Measurements from ENCODE around the gene SIX3.
A peak's percentile ranks its signal among the peaks of the same experiment; 100 is the strongest.

Gene SIX3

GRCh38 chr2:44948565-44949328, 7.2 kb downstream of the SIX3 start:
- H3K4me3 ChIP-seq (ENCODE audit: low read length), result no peak overlapping the region
- DNase-seq (ENCODE audit: low read depth), result no peak
- TF ChIP-seq CTCF (IDR thresholded peaks at IDR 0.05; ENCODE audit: insufficient read depth, low read depth, low read length, missing control alignments), result no peak

- no peak overlapping the region for H3K4me3 ChIP-seq (ENCODE audit: low read length)
- no peak for TF ChIP-seq CTCF (IDR thresholded peaks at IDR 0.05; ENCODE audit: insufficient read depth, low read depth, low read length, missing control alignments)
- DNase-seq (ENCODE audit: low read depth), result peak; percentile 45
Observed at GRCh38 chr2:44949329-44950151, 8.0 kb downstream of the SIX3 start.

DNA sequence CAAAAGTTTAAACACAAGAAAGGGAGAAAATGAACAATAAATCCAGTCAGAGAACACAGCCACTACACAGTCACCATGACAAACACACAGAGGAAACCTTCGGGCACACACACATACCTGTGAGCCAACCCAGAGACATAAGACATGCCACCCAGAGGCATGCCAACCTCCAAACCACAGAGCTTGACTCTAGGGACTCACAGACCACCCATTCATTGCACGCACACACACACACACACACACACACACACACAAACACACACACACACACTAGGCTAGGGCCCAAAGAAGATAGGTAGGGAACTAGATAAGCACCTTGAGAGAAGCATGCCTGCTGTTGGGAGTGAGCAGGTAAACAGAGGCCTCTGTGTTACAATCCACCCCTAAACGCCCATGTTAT, 9.1 kb downstream of the SIX3 start:
- DNase-seq (ENCODE audit: low read depth), result no peak
- TF ChIP-seq CTCF (IDR thresholded peaks at IDR 0.05; ENCODE audit: insufficient read depth, low read depth, low read length, missing control alignments), result no peak
- H3K4me3 ChIP-seq (ENCODE audit: low read length), result no peak overlapping the region

GRCh38 chr2:44951124-44951523, 9.6 kb downstream of the SIX3 start:
- no peak for TF ChIP-seq CTCF (IDR thresholded peaks at IDR 0.05; ENCODE audit: insufficient read depth, low read depth, low read length, missing control alignments)
- DNase-seq (ENCODE audit: low read depth), result no peak

GRCh38 chr2:44951714-44952113, 10.2 kb downstream of the SIX3 start:
- no peak for DNase-seq (ENCODE audit: low read depth)
- H3K4me3 ChIP-seq (ENCODE audit: low read length), result no peak overlapping the region
- no peak for TF ChIP-seq CTCF (IDR thresholded peaks at IDR 0.05; ENCODE audit: insufficient read depth, low read depth, low read length, missing control alignments)

More at GRCh38 chr2:44951124-44951523, 9.6 kb downstream of the SIX3 start:
- H3K4me3 ChIP-seq (ENCODE audit: low read length), result no peak overlapping the region

GRCh38 chr2:44952143-44952805, 10.8 kb downstream of the SIX3 start:
- DNase-seq (ENCODE audit: low read depth), result peak; percentile 62
- H3K4me3 ChIP-seq (ENCODE audit: low read length), result peak overlapping the region; percentile 38
- peak; percentile 60 for TF ChIP-seq CTCF (IDR thresholded peaks at IDR 0.05; ENCODE audit: insufficient read depth, low read depth, low read length, missing control alignments)

Measured in epithelial cell of esophagus (primary cell).